Stimulated activated CD8-positive, alpha-beta memory T cell treated with anti-CD3 and anti-CD28 coated beads, Interleukin-15, amount 100 ng/mL, for 24 hours (primary cell): Measurements from ENCODE around the gene CAMKMT.

Source experiments
- DNase-seq: peaks from one replicate; pipeline ENCODE4 v3.0.0-alpha.2; 2020; ENCODE audit warnings: low read depth

The CAMKMT gene

GRCh38 chr2:44772131-44772530 lies 410.4 kb downstream of the CAMKMT start:
- DNase-seq: no peak

GRCh38 chr2:44772669-44773378 lies 411.1 kb downstream of the CAMKMT start:
- no peak for DNase-seq

- no peak for DNase-seq
Observed at GRCh38 chr2:44774826-44775492, 413.2 kb downstream of the CAMKMT start.

GRCh38 chr2:44777036-44777435 lies 415.3 kb downstream of the CAMKMT start:
- DNase-seq: no peak

- DNase-seq: no peak
Observed at GRCh38 chr2:44777537-44777936, 415.8 kb downstream of the CAMKMT start.

- no peak for DNase-seq
Observed at GRCh38 chr2:44778221-44778654, 416.5 kb downstream of the CAMKMT start.

- no peak for DNase-seq
Observed at GRCh38 chr2:44778671-44779476, 417.1 kb downstream of the CAMKMT start.

GRCh38 chr2:44779793-44780192 lies 418.0 kb downstream of the CAMKMT start:
- DNase-seq: no peak

- no peak for DNase-seq
Observed at GRCh38 chr2:44780406-44780805, 418.7 kb downstream of the CAMKMT start.

- no peak for DNase-seq
Observed at GRCh38 chr2:44785433-44785832, 423.7 kb downstream of the CAMKMT start.

GRCh38 chr2:44786045-44786816 lies 424.5 kb downstream of the CAMKMT start:
- DNase-seq: no peak

- DNase-seq: no peak
Observed at GRCh38 chr2:44786817-44787214, 425.1 kb downstream of the CAMKMT start.

- DNase-seq: no peak
Observed at GRCh38 chr2:44787663-44788062, 425.9 kb downstream of the CAMKMT start.

- no peak for DNase-seq
Observed at GRCh38 chr2:44789446-44789845, 427.7 kb downstream of the CAMKMT start.

- no peak for DNase-seq
Observed at GRCh38 chr2:44789971-44790721, 428.4 kb downstream of the CAMKMT start.

GRCh38 chr2:44793322-44793870 lies 431.6 kb downstream of the CAMKMT start:
- DNase-seq: no peak

- no peak for DNase-seq
Observed at GRCh38 chr2:44796771-44797170, 435.0 kb downstream of the CAMKMT start.

GRCh38 chr2:44798139-44798659 lies 436.5 kb downstream of the CAMKMT start:
- no peak for DNase-seq

GRCh38 chr2:44799105-44799504 lies 437.4 kb downstream of the CAMKMT start:
- no peak for DNase-seq

GRCh38 chr2:44799754-44800153 lies 438.0 kb downstream of the CAMKMT start:
- no peak for DNase-seq
